Type B pancreatic cell (in vitro differentiated cells): ENCODE data around the gene SPATA6. TPM values are rescaled to one million over a fixed set of nuclear protein-coding genes. Genes with fewer than 3 reads are reported as not detected.

ENCODE experiments used
- DNase-seq: peaks from one replicate; pipeline ENCODE4 v3.0.0; 2021; ENCODE audit warnings: mixed read lengths; ENCODE audit not compliant: unreplicated experiment; ENCODE audit errors: extremely low spot score
- H3K27ac Mint-ChIP-seq: 2 replicates; pipeline ENCODE4 v1.8.0; 2021; ENCODE audit warnings: mild to moderate bottlenecking, mixed read lengths
- H3K27me3 Mint-ChIP-seq: 2 replicates; pipeline ENCODE4 v1.8.0; 2021; ENCODE audit warnings: mixed read lengths
- H3K36me3 Mint-ChIP-seq: 2 replicates; pipeline ENCODE4 v1.8.0; 2021; ENCODE audit warnings: mixed read lengths
- H3K4me1 Mint-ChIP-seq: one replicate; pipeline ENCODE4 v1.8.0; 2021; ENCODE audit warnings: mixed read lengths; ENCODE audit not compliant: unreplicated experiment
- H3K4me3 Mint-ChIP-seq: 2 replicates; pipeline ENCODE4 v1.8.0; 2021; ENCODE audit warnings: mild to moderate bottlenecking, mixed read lengths
- H3K9me3 Mint-ChIP-seq: 2 replicates; pipeline ENCODE4 v1.8.0; 2021; ENCODE audit warnings: mixed read lengths
- total RNA-seq: library from RNA; stranded (reverse); gene quantifications from 2 replicates; pipeline ENCODE4 v1.2.1, GENCODE V29; 2021; ENCODE audit warnings: low replicate concordance
- TF ChIP-seq, protein P1 (sequence below): fragments of 200-600 bp; sonication (generic); conservative IDR thresholded peaks from 2 replicates; pipeline ENCODE4 v1.5.0; 2021; ENCODE audit warnings: antibody characterized with exemption, mild to moderate bottlenecking

The SPATA6 gene
- total RNA-seq, 1 donor from 2014 or later: 23.5 TPM

DNA sequence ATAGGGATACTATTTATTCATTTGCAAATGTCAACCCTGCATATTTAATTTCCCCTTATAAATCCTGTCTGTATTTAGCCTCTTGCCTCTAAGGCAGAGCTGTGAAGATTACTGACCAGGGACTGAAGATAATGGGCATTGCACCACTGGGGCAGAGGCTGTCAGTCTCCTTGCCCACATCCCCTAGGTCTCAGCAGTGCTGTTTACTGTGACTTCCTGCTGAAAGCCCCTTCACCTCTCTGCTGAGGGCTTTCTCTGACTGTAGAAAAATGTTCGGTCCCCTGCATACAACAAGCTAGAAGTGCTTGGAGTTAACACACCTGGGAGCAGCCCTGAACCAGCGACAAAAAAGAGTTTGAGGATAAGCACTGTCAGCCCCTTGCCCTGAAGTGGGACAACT, 220.7 kb downstream of the SPATA6 start:
- TF ChIP-seq, protein P1, sequence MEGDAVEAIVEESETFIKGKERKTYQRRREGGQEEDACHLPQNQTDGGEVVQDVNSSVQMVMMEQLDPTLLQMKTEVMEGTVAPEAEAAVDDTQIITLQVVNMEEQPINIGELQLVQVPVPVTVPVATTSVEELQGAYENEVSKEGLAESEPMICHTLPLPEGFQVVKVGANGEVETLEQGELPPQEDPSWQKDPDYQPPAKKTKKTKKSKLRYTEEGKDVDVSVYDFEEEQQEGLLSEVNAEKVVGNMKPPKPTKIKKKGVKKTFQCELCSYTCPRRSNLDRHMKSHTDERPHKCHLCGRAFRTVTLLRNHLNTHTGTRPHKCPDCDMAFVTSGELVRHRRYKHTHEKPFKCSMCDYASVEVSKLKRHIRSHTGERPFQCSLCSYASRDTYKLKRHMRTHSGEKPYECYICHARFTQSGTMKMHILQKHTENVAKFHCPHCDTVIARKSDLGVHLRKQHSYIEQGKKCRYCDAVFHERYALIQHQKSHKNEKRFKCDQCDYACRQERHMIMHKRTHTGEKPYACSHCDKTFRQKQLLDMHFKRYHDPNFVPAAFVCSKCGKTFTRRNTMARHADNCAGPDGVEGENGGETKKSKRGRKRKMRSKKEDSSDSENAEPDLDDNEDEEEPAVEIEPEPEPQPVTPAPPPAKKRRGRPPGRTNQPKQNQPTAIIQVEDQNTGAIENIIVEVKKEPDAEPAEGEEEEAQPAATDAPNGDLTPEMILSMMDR: no peak
- no peaks in the 10 kb centered on the region for H3K27me3 Mint-ChIP-seq
- no peaks in the 10 kb centered on the region for H3K9me3 Mint-ChIP-seq
- H3K27ac Mint-ChIP-seq: no peak overlapping the region
- no peak overlapping the region for H3K4me3 Mint-ChIP-seq
- H3K36me3 Mint-ChIP-seq: no peaks in the 10 kb centered on the region
- no peaks in the 10 kb centered on the region for H3K4me1 Mint-ChIP-seq
- DNase-seq: no peak

DNA sequence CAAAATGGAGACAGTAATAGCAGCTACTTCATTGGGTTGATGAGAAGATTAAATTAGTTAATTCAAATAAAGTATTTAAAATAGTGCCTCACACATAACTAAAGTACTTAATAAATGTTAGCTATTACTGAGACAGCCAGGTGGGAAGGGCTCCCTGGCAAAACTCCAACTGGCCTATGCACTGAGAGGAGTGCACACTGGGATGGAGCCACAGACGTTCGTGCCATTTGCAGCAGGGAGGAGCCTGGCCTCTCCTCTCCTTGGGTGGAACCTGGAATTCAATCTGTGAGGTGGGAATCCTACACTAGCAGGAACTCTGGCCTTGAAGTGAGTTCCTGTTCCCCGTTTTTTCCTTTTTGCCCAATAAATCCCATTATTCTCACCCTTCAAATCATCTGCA, 221.4 kb downstream of the SPATA6 start:
- H3K36me3 Mint-ChIP-seq: no peaks in the 10 kb centered on the region
- H3K9me3 Mint-ChIP-seq: no peaks in the 10 kb centered on the region
- TF ChIP-seq, protein P1: no peak
- H3K27me3 Mint-ChIP-seq: no peaks in the 10 kb centered on the region
- no peak for DNase-seq
- no peak overlapping the region for H3K27ac Mint-ChIP-seq
- no peaks in the 10 kb centered on the region for H3K4me1 Mint-ChIP-seq
- no peak overlapping the region for H3K4me3 Mint-ChIP-seq

DNA sequence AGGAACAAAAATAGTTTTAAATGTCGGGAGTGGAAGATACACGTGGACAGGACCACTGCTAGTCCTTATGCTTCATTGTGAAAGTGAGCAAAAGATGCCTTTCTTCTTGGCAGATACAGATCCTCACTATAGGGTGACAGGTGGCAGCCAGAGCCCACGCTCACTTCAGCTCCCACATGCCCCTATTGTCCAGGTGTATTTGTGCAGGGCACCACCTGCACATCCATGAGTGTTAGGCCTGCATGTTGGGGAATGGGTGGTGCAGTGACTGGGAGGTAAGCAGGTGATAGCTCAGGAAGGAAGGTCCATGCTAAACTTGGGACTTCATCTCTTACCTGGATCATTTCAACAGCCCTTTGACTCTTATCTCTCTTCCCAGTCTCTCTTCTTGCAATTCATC, 222.1 kb downstream of the SPATA6 start:
- no peak for DNase-seq
- no peak overlapping the region for H3K4me3 Mint-ChIP-seq
- TF ChIP-seq, protein P1: no peak
- no peaks in the 10 kb centered on the region for H3K4me1 Mint-ChIP-seq
- no peak overlapping the region for H3K27ac Mint-ChIP-seq
- H3K36me3 Mint-ChIP-seq: no peaks in the 10 kb centered on the region
- no peaks in the 10 kb centered on the region for H3K27me3 Mint-ChIP-seq
- no peaks in the 10 kb centered on the region for H3K9me3 Mint-ChIP-seq

DNA sequence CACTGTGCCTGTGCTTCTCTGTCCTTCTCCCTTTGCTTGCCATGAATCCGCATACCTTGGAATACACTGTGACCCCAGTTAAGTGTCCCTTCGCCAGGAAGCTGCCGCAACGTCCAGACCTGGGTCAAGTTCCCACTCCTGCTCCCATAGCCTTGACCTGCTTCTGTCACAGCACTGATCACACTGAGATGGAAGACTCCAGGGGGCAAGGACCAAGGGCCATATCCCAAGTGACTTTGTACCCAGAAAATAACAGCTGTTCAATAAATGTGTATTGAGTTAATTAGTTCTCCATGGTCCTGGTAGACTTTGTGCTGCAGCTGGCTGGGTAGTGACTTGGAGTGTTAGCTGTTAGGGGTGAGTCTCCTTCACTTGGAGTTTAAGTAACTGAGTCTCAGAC, 223.6 kb downstream of the SPATA6 start:
- H3K9me3 Mint-ChIP-seq: no peaks in the 10 kb centered on the region
- no peak for DNase-seq
- H3K27ac Mint-ChIP-seq: no peak overlapping the region
- H3K27me3 Mint-ChIP-seq: no peaks in the 10 kb centered on the region
- no peaks in the 10 kb centered on the region for H3K4me1 Mint-ChIP-seq
- TF ChIP-seq, protein P1: no peak
- no peak overlapping the region for H3K4me3 Mint-ChIP-seq
- H3K36me3 Mint-ChIP-seq: no peaks in the 10 kb centered on the region

DNA sequence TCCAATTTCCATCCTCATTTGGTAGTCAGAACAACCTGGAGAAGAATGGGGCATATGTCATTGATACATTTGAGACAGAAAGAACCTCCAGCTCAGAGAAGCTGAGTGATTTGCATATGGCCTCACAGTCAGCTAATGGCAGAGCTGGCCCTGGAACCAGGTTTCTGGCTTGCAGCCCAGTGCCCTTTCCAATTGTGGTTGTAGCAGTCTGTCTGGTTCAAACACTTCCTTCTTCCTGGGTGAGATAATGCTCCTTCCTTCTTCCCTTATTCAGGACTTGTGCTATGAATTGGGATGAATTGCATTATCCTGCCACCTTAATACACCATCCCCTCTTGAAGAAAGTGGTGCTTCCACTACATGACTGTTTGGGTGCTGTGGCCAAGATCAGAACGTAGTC, 225.3 kb downstream of the SPATA6 start:
- Mint-ChIP-seq H3K27me3 (no peaks in the 10 kb centered on the region), H3K36me3 (no peaks in the 10 kb centered on the region), H3K27ac (no peak overlapping the region), H3K4me3 (no peak overlapping the region), H3K9me3 (no peaks in the 10 kb centered on the region), H3K4me1 (no peaks in the 10 kb centered on the region)
- no peak for DNase-seq
- TF ChIP-seq, protein P1: no peak

Other genes starting within 250 kb of the SPATA6 start
- 1.6 and 2.1 TPM in 2 replicates for gene SLC5A9, start 249.5 kb downstream of the SPATA6 start, total RNA-seq